ENCODE data around the gene CLCNKB.

DNA sequence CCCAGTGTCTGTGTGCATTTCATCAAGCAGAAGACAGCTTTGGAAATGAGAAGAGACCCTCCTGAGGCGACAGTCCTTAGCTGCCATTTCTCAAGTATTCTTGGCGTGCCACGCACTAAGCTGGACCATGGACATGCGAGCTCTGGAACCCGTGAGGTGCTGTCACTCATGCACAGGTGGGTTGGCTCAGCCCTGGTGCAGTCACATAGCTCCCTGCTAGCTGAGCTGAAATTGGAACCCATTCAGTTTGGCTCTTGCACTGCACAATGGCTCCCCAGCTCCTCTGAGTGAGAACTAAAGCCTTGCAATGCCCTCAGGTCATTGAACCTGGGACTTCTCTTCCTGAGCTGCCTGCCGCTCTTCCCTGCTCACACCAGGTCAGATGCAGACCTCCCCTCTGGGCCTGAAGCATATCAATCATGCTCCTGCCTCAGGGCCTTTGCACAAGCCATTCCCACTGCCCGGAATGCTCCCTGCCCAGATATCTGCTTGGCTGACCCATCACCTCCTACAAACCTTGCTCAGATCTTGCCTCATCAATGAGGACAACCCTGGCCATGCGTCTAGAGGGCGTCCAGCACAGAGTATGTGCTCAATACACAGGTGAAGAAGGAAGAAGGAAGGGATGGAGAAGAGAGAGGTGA lies 45.8 kb upstream of the CLCNKB start:
- TF ChIP-seq CSDC2 (CRISPR knock-in tag; IDR thresholded peaks at IDR 0.05) (no peak), TOX (CRISPR knock-in tag; IDR thresholded peaks at IDR 0.05; ENCODE audit: borderline replicate concordance) (no peak)
